HepG2 (cell line): ENCODE measurements around the gene TMEM134. TPM values are rescaled to one million over a fixed set of nuclear protein-coding genes. Genes with fewer than 3 reads are reported as not detected.

Experiments used
- ATAC-seq: fragments of 200-7000 bp; cut with Tn5 transposase; 3 replicates; pipeline ENCODE4 v1.9.1; 2020; ENCODE audit warnings: mild to moderate bottlenecking, moderate library complexity
- BruUV-seq: library from RNA; stranded (reverse); fragments of 400-500 nt; replicated peaks from 2 replicates; lab custom pipeline; 2021; lab: Mats Ljungman, UMichigan
- CTCF ChIA-PET: fragments of 300-600 bp; formaldehyde crosslinking; extraction: SDS; loops from one replicate; lab custom pipeline; 2021; ENCODE audit warnings: low total read pairs, inconsistent platforms, low intra/inter-chr PET ratio; lab: Yijun Ruan, JAX
- POLR2A ChIA-PET: fragments of 350-600 bp; sonication (Branson Sonifier 250); formaldehyde crosslinking; loops from one replicate; lab custom pipeline; 2020; ENCODE audit warnings: antibody characterized with exemption, inconsistent platforms; lab: Yijun Ruan, JAX
- DNase-seq: peaks from one replicate; pipeline ENCODE4 v3.0.0-alpha.2; 2015; ENCODE audit warnings: low spot score
- FAIRE-seq: peaks from 3 replicates; lab custom pipeline; 2011; peaks lifted over from hg19 to GRCh38; lab: Jason Lieb, UNC
- H2AFZ ChIP-seq: one replicate; pipeline ENCODE4 v1.6.1; 2011; ENCODE audit warnings: low read length, inconsistent platforms
- H3K27ac ChIP-seq: fragments of 300-600 bp; 3 replicates; pipeline ENCODE4 v1.8.0; 2011; ENCODE audit warnings: mixed run types, mild to moderate bottlenecking, mixed read lengths, low read length, inconsistent platforms; ENCODE audit not compliant: insufficient read depth; ENCODE audit errors: extremely low read length
- H3K27me3 ChIP-seq, 2 experiments: fragments of 200-600 bp in 1 of 2; 2 replicates in 1 of 2; 3 replicates in 1 of 2; pipeline versions ENCODE4 v1.6.0 to v1.8.0; 2011; ENCODE audit warnings: low read length in 2 of 2, mild to moderate bottlenecking in 2 of 2, moderate library complexity in 2 of 2, inconsistent platforms in 1 of 2; ENCODE audit not compliant: insufficient read depth in 2 of 2, control insufficient read depth in 1 of 2
- H3K36me3 ChIP-seq, 2 experiments: fragments of 200-600 bp in 1 of 2; replicated peaks in 1 of 2; 2 replicates in 1 of 2; 3 replicates in 1 of 2; pipeline versions ENCODE4 v1.5.1 to v1.8.0; 2011; ENCODE audit warnings: low read length in 2 of 2, inconsistent platforms in 1 of 2; ENCODE audit not compliant: insufficient read depth in 2 of 2, control insufficient read depth in 1 of 2
- H3K4me1 ChIP-seq: 2 replicates; pipeline ENCODE4 v1.5.1; 2012; ENCODE audit warnings: low read length, inconsistent platforms; ENCODE audit not compliant: insufficient read depth
- H3K4me2 ChIP-seq: 2 replicates; pipeline ENCODE4 v1.6.0; 2011; ENCODE audit warnings: low read depth, low read length, inconsistent platforms
- H3K4me3 ChIP-seq, 3 experiments: fragments of 200-600 bp in 1 of 3; sonication (generic), shearing (Covaris generic) in 1 of 3; replicated peaks in 1 of 3; 2 replicates each; pipeline ENCODE4 v1.5.1; 2011 to 2016; ENCODE audit warnings: low read length in 3 of 3, inconsistent platforms in 2 of 3, low read depth in 2 of 3, mild to moderate bottlenecking in 2 of 3, control low read depth in 1 of 3, mixed read lengths in 1 of 3; ENCODE audit not compliant: insufficient read depth in 1 of 3
- H3K79me2 ChIP-seq: one replicate; pipeline ENCODE4 v1.6.1; 2011; ENCODE audit warnings: low read length, inconsistent platforms; ENCODE audit not compliant: insufficient read depth
- H3K9ac ChIP-seq: 2 replicates; pipeline ENCODE4 v1.6.0; 2011; ENCODE audit warnings: mild to moderate bottlenecking, low read depth, low read length, inconsistent platforms; ENCODE audit not compliant: insufficient read depth
- H3K9me3 ChIP-seq: 2 replicates; pipeline ENCODE4 v1.5.1; 2012; ENCODE audit warnings: mild to moderate bottlenecking, low read length
- H4K20me1 ChIP-seq: 2 replicates; pipeline ENCODE4 v1.6.0; 2011; ENCODE audit warnings: inconsistent platforms, mild to moderate bottlenecking, low read length, moderate library complexity; ENCODE audit not compliant: insufficient read depth
- CEBPB ChIP-seq: IDR thresholded peaks from 2 replicates; pipeline ENCODE4 v1.6.1; 2011; ENCODE audit warnings: low read depth, low read length, improper control_type of control experiment, borderline replicate concordance
- CEBPG ChIP-seq: IDR thresholded peaks from 2 replicates; pipeline ENCODE4 v1.6.1; 2016
- ELF4 ChIP-seq: sonication (generic); formaldehyde crosslinking; IDR thresholded peaks from 2 replicates; pipeline ENCODE4 v1.5.0; 2020; ENCODE audit warnings: missing genetic modification reagents, mild to moderate bottlenecking, moderate library complexity, borderline replicate concordance
- PHF8 ChIP-seq: sonication (generic); formaldehyde crosslinking; IDR thresholded peaks from 2 replicates; pipeline ENCODE4 v1.5.0; 2020; ENCODE audit warnings: missing genetic modification reagents
- ZNF20 ChIP-seq: sonication (generic); formaldehyde crosslinking; IDR thresholded peaks from 2 replicates; pipeline ENCODE4 v1.4.0; 2020; ENCODE audit warnings: mild to moderate bottlenecking, moderate library complexity, missing genetic modification reagents
- ZNF598 ChIP-seq: sonication (generic); formaldehyde crosslinking; IDR thresholded peaks from 2 replicates; pipeline ENCODE4 v1.5.1; 2020; ENCODE audit warnings: mild to moderate bottlenecking, missing genetic modification reagents, borderline replicate concordance
- ZNF816 ChIP-seq: sonication (generic); formaldehyde crosslinking; IDR thresholded peaks from 2 replicates; pipeline ENCODE4 v1.8.0; 2022; ENCODE audit warnings: missing genetic modification reagents, mild to moderate bottlenecking, borderline replicate concordance
- WGBS: methylation state at CpG from one replicate; pipeline ENCODE4 v1.1.6; 2017; ENCODE audit warnings: low lambda C conversion rate; 5-methylcytosine and 5-hydroxymethylcytosine counted together
- in situ Hi-C: cut with HindIII; loops from 2 replicates; pipeline ENCODE4 v1.10.0; 2017; ENCODE audit warnings: low pct_unique_long_range_greater_than_20kb; ENCODE audit not compliant: extremely low pct_ligation_motif_present
- intact Hi-C: fragments of 100-400 bp; cut with micrococcal nuclease; formaldehyde crosslinking; loops from one replicate; pipeline ENCODE4 v1.10.0; 2022; ENCODE audit not compliant: unreplicated experiment
- polyA plus RNA-seq, 8 experiments: library from polyadenylated mRNA; depleted of rRNA in 3 of 8; stranded (reverse) in 7 of 8; unstranded in 1 of 8; fragments of >200 nt; fragmentation: Illumina TruSeq in 4 of 8; extraction: Trizol in 4 of 8; gene quantifications; 2 replicates each; pipeline versions ENCODE4 v1.2.1 to v1.2.3, GENCODE V29; 2011 to 2016; ENCODE audit warnings: low read depth in 4 of 8, missing spikeins in 1 of 8, mixed read lengths in 1 of 8; ENCODE audit not compliant: insufficient read depth in 1 of 8
- total RNA-seq, 5 experiments: library from RNA; depleted of rRNA; stranded (reverse); fragments of >200 nt; fragmentation: Illumina TruSeq; extraction: Trizol; gene quantifications; 2 replicates each; pipeline ENCODE4 v1.2.3, GENCODE V29; 2016; ENCODE audit warnings: low read depth in 1 of 5
- TF ChIP-seq, protein P1 (sequence below): sonication (generic); formaldehyde crosslinking; IDR thresholded peaks from 2 replicates; pipeline ENCODE4 v1.8.0; 2022; ENCODE audit warnings: mild to moderate bottlenecking, missing genetic modification reagents, moderate library complexity
- TF ChIP-seq, protein P2 (sequence below): sonication (generic); formaldehyde crosslinking; IDR thresholded peaks from 2 replicates; pipeline ENCODE4 v1.5.0; 2020; ENCODE audit warnings: missing genetic modification reagents

The TMEM134 gene
- total and polyA plus RNA-seq, 2 of the 13 experiments (the other 11 are each of a cell fraction or from before 2014, with no cell fraction given), result 6.9 to 26.9 TPM

GRCh38 chr11:67500831-67501715 is 32.0 kb upstream of the TMEM134 start:
- POLR2A ChIA-PET, result no interaction called here
- TF ChIP-seq ZNF816 (no peak), CEBPB (peak; percentile 89), CEBPG (CRISPR knock-in tag) (0 out of 2 replicates have a peak, but pooled peaks have one; percentile 18)
- FAIRE-seq (no peak), DNase-seq (no peak), ATAC-seq (no peak)
- 90% methylated on average over 8 of the region's 9 CpGs for WGBS
- Histone ChIP-seq H3K27ac (no peak overlapping the region), H2AFZ (no peak overlapping the region), H3K4me3 (no peak overlapping the region), H3K79me2 (no peaks in the 10 kb centered on the region), H4K20me1 (no peaks in the 10 kb centered on the region), H3K9ac (no peak overlapping the region), H3K4me1 (peaks cover 14% of the 10 kb centered on the region; the same call in 1 of the 2 replicates), H3K4me2 (no peak overlapping the region), H3K27me3 (no peaks in the 10 kb centered on the region), H3K36me3 (no peaks in the 10 kb centered on the region; a peak in 2 of 5 replicates), H3K9me3 (no peaks in the 10 kb centered on the region)
- intact Hi-C loops (no loop called here), in situ Hi-C loops (no loop called here)
- CTCF ChIA-PET, result no interaction called here
- BruUV-seq, result no TSS peak

GRCh38 chr11:67500484-67500821 is 31.4 kb upstream of the TMEM134 start:
- TF ChIP-seq, protein P1, sequence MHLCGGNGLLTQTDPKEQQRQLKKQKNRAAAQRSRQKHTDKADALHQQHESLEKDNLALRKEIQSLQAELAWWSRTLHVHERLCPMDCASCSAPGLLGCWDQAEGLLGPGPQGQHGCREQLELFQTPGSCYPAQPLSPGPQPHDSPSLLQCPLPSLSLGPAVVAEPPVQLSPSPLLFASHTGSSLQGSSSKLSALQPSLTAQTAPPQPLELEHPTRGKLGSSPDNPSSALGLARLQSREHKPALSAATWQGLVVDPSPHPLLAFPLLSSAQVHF (CRISPR knock-in tag), result no peak
- TF ChIP-seq PHF8 (no peak), ZNF598 (no peak), ZNF20 (CRISPR knock-in tag) (no peak), ELF4 (CRISPR knock-in tag) (no peak)
- TF ChIP-seq, protein P2, sequence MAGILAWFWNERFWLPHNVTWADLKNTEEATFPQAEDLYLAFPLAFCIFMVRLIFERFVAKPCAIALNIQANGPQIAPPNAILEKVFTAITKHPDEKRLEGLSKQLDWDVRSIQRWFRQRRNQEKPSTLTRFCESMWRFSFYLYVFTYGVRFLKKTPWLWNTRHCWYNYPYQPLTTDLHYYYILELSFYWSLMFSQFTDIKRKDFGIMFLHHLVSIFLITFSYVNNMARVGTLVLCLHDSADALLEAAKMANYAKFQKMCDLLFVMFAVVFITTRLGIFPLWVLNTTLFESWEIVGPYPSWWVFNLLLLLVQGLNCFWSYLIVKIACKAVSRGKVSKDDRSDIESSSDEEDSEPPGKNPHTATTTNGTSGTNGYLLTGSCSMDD (CRISPR knock-in tag), result no peak

More at GRCh38 chr11:67500484-67500821, 31.4 kb upstream of the TMEM134 start:
- WGBS, result 100% methylated on average over 1 of the region's 1 CpG
- ChIA-PET POLR2A (no interaction called here), CTCF (no interaction called here)
- peaks cover 8% of the 10 kb centered on the region; the same call in 1 of the 2 replicates for H3K4me1 ChIP-seq
- in situ Hi-C loops (no loop called here), intact Hi-C loops (no loop called here)
- no peak for ATAC-seq
- no peaks in the 10 kb centered on the region for H4K20me1 ChIP-seq
- DNase-seq, result no peak
- H3K9me3 ChIP-seq, result no peaks in the 10 kb centered on the region
- H3K4me3 ChIP-seq, result no peak overlapping the region
- H3K27ac ChIP-seq, result no peak overlapping the region
- no TSS peak for BruUV-seq
- H3K9ac ChIP-seq, result no peak overlapping the region
- H3K79me2 ChIP-seq, result no peaks in the 10 kb centered on the region
- no peaks in the 10 kb centered on the region; a peak in 2 of 5 replicates for H3K36me3 ChIP-seq
- no peak overlapping the region for H3K4me2 ChIP-seq
- no peak overlapping the region for H2AFZ ChIP-seq
- FAIRE-seq, result no peak
- no peaks in the 10 kb centered on the region for H3K27me3 ChIP-seq
